ENCODE results near the gene ITFG1.

The ITFG1 gene

GRCh38 chr16:47460711-47461597 lies at the start of gene ITFG1, which contains the start of gene PHKB:
TSS of gene ITFG1 (minus strand) at chr16:47461063. CDS start at chr16:47461045, 18 bp downstream.
TSS of gene PHKB (plus strand) at chr16:47461331. CDS start at chr16:47461351, 20 bp downstream.
- DNase-seq (ENCODE audit: low spot score), result peak; percentile 90

DNA sequence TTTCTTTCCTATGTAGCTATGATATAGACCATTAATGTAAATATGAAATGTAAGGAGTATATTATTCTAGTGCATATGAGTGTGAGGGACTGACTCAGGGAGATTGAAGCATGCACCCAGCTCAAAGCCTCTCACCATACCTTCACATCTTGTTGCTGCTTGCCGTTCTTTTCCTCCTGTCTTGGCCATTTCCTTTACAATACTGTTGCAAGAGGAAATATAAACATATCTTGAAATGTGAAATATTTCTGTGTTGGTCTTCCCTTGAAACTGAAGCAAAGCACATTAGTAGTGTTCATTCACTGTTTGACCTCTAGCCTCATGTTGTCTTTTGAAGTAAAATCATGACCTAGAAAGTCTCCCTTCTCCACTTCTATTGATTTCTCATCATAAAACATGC lies 46.8 kb upstream of the ITFG1 start:
- no peak for DNase-seq (ENCODE audit: low spot score)

DNA sequence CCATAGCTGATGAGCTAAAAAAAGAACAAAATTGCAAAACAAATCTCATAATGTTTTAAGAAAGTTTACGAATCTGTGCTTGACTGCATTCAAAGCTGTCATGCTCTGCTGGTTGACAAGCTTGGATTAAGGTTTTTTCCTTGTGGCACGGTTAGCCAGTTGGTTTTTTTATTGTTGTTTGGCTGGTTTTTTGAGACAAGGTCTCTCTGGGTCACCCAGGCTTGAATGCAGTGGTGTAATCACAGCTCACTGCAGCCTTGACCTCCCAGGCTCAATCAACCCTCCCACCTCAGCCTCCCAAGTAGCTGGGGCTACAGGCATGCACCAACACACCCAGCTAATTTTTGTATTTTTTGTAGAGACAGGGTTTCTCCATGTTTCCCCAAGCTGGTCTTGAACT lies 45.9 kb upstream of the ITFG1 start:
- no peak for DNase-seq (ENCODE audit: low spot score)

DNA sequence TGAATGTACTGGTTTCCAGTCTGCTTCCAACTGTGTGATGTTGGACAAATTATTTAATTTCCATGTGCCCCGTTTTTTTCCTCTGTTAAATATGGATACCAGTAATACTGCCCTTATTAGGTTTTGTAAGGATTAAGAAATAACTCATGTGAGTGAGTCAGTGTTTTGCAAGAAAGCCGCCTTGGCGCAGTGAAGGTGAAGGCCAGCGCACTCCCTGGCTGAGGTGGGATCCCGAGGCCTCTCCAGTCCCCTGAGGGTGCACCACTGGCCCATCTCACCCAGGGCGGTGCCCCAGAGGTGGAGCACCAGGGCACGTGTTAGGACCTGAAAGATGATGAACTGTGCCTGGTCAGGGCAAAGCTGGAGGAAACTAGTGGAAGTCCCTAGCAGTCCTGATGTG lies 43.7 kb upstream of the ITFG1 start:
- DNase-seq (ENCODE audit: low spot score), result no peak

DNA sequence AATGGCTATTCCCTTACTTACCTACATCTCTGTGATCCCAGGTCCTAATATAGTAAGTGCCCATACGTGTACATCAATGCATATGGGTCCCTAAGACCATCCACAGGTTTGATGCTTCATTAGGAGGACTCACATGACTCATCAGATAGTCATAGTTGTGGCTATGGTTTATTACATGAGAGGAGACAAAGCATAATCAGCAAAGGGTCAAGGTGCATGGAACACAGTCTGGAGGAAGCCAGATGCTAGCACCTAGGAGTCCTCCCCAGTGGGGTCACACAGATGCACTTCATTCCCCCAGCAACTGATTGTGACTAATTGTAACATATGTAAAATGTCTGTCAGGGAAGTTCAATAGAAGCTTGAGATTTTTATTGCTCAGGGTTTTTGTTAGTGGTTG lies 43.1 kb upstream of the ITFG1 start:
- no peak for DNase-seq (ENCODE audit: low spot score)

- no peak for DNase-seq (ENCODE audit: low spot score)
These were observed 38.9 kb upstream of the ITFG1 start for GRCh38 chr16:47499700-47500264.

DNA sequence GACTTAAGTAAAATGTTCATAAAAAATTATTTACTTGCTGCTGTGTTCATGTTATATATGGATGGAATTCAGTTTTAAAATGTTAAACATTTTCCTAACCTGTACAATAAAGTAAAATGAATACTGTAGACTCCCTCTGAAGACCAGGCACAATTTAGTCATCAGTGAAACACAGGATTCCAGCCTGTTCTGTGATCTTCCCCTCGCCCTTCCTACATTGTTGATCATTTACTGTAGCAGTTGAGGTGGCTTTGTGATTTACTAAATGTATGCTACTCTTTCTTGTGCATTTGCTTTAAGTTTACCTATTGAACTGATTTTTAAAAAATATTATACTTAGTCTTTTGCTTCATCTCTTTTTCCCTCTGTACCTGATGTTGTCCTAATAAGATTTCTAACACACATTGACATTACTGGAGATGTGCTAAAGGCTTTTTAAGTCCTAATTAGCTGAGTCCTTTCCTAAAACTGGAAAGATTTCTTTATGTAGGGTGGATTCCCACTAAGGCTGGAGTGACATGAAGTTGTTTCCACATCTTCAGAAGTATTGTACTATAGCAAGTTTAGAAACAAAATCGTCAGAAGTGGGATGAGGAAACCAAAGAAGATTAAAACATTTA lies 38.3 kb upstream of the ITFG1 start:
- no peak for DNase-seq (ENCODE audit: low spot score)

DNA sequence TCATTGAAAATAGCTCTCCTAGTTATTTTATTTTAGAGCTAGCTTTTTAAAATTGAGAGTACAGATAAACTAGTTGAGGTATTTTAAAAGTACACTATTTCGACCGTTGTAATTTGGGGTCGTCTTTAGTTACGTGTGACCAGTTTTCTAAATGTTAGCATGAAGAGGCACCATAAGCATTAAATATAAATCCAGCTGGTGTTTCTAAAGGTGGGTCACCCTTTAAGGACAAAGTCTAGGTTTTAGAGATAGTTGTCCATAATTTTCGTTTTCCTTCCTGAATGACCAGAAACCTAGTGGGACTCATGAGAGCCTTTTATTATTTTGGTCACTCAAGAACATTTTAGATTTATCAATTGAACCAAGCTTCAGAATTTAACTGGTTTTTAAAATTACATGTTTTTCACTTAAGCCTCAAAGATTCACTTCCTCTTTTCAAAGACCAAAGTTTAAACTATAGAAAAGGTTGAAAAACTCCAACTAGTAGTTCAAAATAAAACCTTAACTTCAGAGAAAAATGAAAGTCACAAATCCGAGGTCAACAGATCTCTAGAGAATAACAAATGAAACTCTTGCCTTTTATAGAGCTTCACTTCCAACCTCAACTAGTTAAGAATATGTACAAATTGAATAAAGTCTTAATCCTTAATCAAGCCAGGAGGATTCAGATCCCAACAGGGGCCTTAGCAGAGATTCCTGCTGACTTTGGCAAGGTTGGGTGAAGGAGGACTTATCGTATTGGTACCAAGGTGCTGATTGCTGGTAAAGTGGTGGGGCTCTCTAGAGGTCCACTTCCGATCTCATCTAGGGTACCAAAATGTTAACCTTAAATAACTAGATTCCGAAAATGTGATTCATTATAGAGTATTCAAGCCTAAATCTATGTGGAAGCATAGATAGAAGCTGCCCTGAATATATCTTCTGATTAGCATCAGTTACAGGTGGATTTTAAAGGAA lies 32.8 kb upstream of the ITFG1 start:
- no peak for DNase-seq (ENCODE audit: low spot score)

DNA sequence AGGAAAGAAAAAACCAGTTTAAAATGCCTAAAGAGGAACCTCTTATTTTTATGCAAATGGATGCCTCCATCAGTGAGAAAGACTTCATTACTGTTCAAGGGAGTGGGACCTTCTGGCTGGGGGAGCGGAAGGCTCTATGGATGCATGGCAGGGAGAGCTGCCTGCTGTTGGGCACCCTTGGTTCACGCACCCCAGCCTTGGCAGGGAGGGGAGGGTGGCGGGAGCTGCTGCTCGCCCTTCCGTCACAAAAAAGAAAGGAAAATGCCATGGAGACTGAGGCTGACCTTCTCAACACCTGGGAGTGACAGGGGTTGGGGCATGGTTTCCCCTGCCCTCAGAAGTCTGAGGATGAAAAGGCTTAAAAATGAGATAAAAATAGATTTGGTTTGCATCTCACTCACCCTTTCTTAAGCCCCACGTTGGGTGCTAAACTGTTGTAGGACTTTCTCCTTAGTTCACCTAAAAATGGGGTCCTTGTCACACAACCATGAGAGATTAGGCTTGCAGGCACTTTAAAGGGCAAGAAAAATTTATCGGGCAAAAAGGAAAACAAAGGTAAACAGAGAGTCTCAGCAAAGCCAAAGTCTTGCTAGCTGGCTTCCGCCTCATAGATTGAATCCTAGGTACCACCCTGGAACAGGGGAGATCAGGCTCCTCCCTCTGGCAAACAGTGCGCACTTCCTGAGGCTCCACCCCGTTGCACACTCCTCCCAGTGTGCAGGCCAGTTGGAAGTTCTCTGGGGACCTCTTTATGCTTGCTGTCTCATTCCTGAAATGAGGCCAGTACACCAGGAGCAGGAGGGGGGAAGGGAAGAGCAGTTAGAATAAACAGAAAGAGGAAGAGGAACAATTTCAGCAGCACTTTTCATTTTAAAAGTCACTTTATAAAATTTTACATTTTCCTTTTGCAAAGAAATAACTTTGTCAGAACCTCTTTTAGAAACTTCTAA lies 31.8 kb upstream of the ITFG1 start:
- peak; percentile 40 for DNase-seq (ENCODE audit: low spot score)

DNA sequence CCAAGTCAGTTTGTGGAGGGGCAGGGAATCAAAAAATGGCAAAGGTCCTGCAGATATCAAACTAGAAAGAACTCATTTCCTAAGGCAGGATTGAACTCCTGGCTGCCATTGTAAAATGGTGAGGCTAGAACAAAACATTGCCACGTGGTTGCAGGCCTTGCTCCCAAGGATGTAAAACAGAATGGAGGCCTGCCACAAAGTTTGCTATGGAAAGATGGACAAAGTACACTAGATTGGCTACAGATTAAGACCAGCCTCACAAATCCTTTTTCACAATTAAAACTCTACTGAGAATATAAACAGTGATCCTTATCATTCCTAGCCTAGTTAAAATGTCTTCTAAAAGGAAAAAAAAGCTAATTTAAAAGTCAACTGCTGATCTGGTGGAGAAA lies 31.2 kb upstream of the ITFG1 start:
- no peak for DNase-seq (ENCODE audit: low spot score)

DNA sequence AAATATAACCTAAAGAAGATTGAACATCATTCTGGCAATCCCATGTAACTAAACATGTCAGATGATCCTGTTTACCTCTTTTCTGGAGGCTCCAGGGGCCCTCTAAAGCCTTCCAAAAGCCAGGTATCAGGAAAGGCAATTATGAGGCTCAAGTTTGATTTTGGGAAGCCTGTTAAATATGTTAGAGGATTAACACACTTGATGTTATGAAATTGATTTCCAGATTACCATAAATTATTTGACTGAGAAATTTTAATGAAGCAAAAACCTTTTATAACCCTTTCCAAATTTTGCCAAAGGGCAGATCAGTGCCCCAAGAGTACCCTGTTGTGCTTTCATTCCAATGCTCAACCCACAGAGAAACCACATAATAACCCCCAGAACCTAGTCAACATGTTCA lies 29.6 kb upstream of the ITFG1 start:
- DNase-seq (ENCODE audit: low spot score), result no peak

GRCh38 chr16:47488051-47488450 lies 27.2 kb upstream of the ITFG1 start:
- DNase-seq (ENCODE audit: low spot score), result no peak

GRCh38 chr16:47486856-47487255 lies 26.0 kb upstream of the ITFG1 start:
- no peak for DNase-seq (ENCODE audit: low spot score)

GRCh38 chr16:47483616-47484015 lies 22.8 kb upstream of the ITFG1 start:
- DNase-seq (ENCODE audit: low spot score), result no peak

- no peak for DNase-seq (ENCODE audit: low spot score)
These were observed 21.0 kb upstream of the ITFG1 start for GRCh38 chr16:47481698-47482374.

DNA sequence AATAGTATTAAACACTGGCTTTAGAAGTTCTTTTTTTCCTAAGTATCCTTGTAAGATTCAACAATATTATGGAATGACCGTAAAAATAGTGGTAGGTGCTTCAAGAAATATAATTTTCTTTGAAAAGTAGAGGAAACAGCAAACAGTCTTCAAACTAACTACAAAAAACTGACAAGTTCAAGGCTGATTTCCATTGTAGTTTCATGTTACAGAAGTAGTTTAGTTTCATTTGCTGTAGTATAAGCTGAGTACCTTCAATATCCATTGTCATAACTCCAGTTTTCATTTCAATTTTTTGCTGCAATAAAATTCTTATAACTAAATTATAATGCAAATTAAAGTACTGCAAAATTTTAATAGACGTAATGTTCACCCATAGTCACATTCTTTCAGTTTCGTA lies 19.5 kb upstream of the ITFG1 start:
- no peak for DNase-seq (ENCODE audit: low spot score)

DNA sequence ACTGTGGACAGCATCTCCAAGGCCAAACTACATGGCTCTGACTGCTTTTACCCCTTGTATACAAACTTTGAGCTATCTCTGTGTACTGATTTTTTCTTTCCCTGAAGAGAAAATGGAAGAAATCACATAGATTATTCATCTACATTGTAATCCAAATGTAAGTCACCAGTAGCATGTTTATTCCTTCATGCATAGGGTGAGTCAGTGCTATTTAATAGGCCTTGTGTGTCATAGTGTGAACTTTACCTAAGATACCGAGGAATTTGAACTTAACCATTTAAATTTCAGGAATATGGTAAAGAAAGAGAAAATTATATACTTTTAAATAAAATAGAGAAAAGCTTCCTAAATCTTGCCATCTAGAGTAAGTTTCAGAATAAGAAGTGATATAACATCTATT lies 16.8 kb upstream of the ITFG1 start:
- DNase-seq (ENCODE audit: low spot score), result no peak

DNA sequence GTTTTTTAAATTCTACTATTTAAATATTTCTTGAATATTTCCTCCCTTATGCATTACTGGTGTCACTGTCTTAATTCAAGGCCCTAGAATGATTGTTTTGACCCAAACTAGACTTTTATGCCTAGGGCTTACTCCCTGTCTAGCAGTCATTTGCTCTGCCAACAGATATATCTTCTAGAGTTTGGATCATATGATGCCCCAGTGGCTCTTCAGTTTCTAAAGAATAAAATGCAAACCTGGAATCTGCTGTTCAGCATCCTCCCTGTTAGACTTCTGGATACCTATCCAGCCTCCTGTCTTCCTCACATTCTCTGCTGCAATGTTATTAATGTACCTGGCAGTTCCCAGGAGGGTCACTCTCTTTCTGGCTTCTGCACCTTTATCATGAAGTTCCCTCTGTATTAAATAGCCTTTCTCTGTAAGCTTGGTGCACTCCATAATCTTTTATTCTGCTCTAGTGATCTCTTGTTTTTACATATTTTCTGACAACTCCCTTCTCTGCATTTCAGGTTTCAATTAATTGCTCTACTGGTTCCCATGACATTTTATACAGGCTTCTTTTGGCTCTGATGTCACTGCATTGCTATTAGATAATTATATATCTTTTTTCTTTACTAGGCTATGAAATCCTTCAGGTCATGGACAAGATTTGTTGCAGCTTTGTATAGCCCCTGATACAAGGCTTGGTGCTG lies 15.9 kb upstream of the ITFG1 start:
- DNase-seq (ENCODE audit: low spot score), result no peak

- DNase-seq (ENCODE audit: low spot score), result no peak
These were observed 14.9 kb upstream of the ITFG1 start for GRCh38 chr16:47475786-47476185.

DNA sequence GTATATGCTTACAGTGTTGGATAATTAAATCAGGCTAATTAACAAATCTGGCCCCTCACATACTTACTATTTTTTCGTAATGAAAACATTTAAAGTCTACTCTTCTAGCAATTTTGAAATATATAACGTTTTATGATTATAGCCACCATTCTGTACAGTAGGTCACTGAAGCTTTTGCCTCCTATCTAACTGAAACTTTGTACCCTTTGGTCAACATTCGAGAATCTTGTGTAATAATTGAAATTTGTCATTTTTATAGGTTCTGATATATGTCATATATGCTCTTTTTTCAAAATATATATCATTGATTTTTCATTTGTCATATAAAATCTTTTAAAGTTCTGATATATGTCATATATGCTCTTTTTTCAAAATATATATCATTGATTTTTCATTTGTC lies 12.9 kb upstream of the ITFG1 start:
- DNase-seq (ENCODE audit: low spot score), result no peak
